OCI-LY3 (cell line): ENCODE measurements around the gene IRAK2.

Source experiments
- EZH2phosphoT487 ChIP-seq: fragments of 200-600 bp; shearing (Covaris generic); IDR thresholded peaks from 2 replicates; pipeline ENCODE4 v1.6.1; 2018; ENCODE audit warnings: antibody characterized with exemption, mixed run types, low read depth
- TF ChIP-seq, protein P1 (sequence below): fragments of 200-600, 300-600 bp; sonication (generic); IDR thresholded peaks from 2 replicates; pipeline ENCODE4 v1.5.1; 2014; ENCODE audit warnings: antibody characterized with exemption, low read length, low read depth

DNA sequence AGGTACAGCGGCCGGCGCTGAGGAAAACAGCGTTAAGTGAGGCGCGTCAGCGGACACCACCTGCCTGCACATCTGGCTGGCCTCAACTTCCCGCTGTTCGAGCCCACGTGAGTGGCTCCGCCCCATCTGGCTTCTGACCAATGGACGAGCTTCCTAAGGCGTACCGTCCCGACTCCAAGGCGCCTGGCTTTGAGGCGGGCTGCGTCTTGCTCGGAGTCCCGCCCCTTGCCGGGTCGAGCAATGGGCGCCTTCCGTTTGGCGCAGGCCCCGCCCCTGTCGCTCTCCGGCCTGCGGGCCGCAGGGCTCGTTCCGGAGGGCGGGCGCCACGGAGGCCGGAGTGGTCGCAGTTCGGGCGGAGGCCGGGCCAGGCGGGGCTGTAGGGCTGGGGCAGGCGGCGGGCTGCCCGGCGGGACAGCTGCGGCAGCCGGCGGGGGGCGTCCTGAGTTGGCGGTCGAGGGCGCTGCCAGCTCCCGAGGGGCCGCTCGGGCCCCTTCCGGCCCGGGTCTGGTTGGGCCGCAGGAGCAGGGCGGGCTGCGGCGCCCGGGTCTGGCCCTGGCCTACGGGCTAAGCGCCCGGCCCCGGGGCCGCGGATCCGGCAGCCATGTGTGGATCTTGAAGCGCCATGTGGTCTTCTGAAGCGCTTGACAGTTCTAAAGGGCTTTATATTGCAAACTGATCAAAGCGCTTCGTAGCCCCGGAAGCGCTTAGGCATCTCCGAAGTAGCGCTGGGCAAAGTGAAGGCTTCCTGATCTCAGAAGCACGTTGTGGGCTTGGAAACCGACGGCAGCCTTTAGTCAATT, 83.7 kb downstream of the IRAK2 start, which contains the start of gene TATDN2:
- TF ChIP-seq, protein P1, sequence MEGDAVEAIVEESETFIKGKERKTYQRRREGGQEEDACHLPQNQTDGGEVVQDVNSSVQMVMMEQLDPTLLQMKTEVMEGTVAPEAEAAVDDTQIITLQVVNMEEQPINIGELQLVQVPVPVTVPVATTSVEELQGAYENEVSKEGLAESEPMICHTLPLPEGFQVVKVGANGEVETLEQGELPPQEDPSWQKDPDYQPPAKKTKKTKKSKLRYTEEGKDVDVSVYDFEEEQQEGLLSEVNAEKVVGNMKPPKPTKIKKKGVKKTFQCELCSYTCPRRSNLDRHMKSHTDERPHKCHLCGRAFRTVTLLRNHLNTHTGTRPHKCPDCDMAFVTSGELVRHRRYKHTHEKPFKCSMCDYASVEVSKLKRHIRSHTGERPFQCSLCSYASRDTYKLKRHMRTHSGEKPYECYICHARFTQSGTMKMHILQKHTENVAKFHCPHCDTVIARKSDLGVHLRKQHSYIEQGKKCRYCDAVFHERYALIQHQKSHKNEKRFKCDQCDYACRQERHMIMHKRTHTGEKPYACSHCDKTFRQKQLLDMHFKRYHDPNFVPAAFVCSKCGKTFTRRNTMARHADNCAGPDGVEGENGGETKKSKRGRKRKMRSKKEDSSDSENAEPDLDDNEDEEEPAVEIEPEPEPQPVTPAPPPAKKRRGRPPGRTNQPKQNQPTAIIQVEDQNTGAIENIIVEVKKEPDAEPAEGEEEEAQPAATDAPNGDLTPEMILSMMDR = no peak
- no peak for TF ChIP-seq EZH2phosphoT487
